Uterus (tissue), 4 donors: ENCODE data around the gene POU5F2. TPM values are rescaled to one million over a fixed set of nuclear protein-coding genes. Genes with fewer than 3 reads are reported as not detected.

Experiments
- DNase-seq, 2 donors: peaks; one replicate each; pipeline ENCODE4 v3.0.0-alpha.2; 2019 to 2020
- H3K27ac ChIP-seq, 2 donors: fragments of 200-600 bp; sonication (generic); 1 replicate in 1 of 2; 2 replicates in 1 of 2; pipeline ENCODE4 v1.5.1; 2016 to 2018
- H3K27me3 ChIP-seq, 2 donors: fragments of 200-600 bp; sonication (generic); one replicate each; pipeline ENCODE4 v1.5.1; 2018 to 2019; ENCODE audit warnings: control low read depth in 1 of 2
- H3K36me3 ChIP-seq, 2 donors: fragments of 200-600 bp; sonication (generic); one replicate each; pipeline ENCODE4 v1.5.1; 2019; ENCODE audit warnings: control low read depth in 1 of 2
- H3K4me1 ChIP-seq, 2 donors: fragments of 200-600 bp; sonication (generic); one replicate each; pipeline ENCODE4 v1.5.1; 2018 to 2019; ENCODE audit warnings: control low read depth in 1 of 2
- H3K4me3 ChIP-seq, 2 donors: fragments of 200-600 bp; sonication (generic); 1 replicate in 1 of 2; 2 replicates in 1 of 2; pipeline ENCODE4 v1.5.1; 2018 to 2019; ENCODE audit warnings: mild to moderate bottlenecking in 1 of 2
- H3K9me3 ChIP-seq, 2 donors: fragments of 200-600 bp; sonication (generic); one replicate each; pipeline ENCODE4 v1.5.1; 2019; ENCODE audit warnings: control low read depth in 1 of 2
- POLR2A ChIP-seq, 2 donors: fragments of 450-650 bp; IDR thresholded peaks; one replicate each; pipeline ENCODE4 v1.6.1; 2016; ENCODE audit warnings: antibody characterized with exemption in 2 of 2, mild to moderate bottlenecking in 1 of 2, moderate library complexity in 1 of 2
- intact Hi-C: fragments of 100-400 bp; cut with DNase I; formaldehyde crosslinking; loops from one replicate; pipeline ENCODE4 v1.15.1; 2023; ENCODE audit warnings: low total_unique reads
- total RNA-seq, 4 donors: library from RNA; depleted of rRNA in 3 of 4; stranded (reverse); fragments of >200 nt in 3 of 4; gene quantifications; one replicate each; pipeline versions ENCODE4 v1.1.0 to v1.2.4, GENCODE V29; 2014 to 2023
- TF ChIP-seq, protein P1 (sequence below), 4 experiments: fragments of 200-600 bp in 2 of 4; fragments of 450-650 bp in 2 of 4; sonication (generic) in 2 of 4; IDR thresholded peaks; one replicate each; pipeline ENCODE4 v1.5.1; 2016 to 2019; ENCODE audit warnings: antibody characterized with exemption in 4 of 4, mild to moderate bottlenecking in 2 of 4, moderate library complexity in 1 of 4
- donor health status: DM: yes; HTN: yes; CAD: no.

POU5F2 gene, protein sequence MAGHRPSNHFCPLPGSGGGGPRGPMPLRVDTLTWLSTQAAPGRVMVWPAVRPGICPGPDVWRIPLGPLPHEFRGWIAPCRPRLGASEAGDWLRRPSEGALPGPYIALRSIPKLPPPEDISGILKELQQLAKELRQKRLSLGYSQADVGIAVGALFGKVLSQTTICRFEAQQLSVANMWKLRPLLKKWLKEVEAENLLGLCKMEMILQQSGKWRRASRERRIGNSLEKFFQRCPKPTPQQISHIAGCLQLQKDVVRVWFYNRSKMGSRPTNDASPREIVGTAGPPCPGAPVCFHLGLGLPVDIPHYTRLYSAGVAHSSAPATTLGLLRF
- total RNA-seq: 1 to 10 TPM; 1.2 to 6.4 (median 2.6) TPM

DNA sequence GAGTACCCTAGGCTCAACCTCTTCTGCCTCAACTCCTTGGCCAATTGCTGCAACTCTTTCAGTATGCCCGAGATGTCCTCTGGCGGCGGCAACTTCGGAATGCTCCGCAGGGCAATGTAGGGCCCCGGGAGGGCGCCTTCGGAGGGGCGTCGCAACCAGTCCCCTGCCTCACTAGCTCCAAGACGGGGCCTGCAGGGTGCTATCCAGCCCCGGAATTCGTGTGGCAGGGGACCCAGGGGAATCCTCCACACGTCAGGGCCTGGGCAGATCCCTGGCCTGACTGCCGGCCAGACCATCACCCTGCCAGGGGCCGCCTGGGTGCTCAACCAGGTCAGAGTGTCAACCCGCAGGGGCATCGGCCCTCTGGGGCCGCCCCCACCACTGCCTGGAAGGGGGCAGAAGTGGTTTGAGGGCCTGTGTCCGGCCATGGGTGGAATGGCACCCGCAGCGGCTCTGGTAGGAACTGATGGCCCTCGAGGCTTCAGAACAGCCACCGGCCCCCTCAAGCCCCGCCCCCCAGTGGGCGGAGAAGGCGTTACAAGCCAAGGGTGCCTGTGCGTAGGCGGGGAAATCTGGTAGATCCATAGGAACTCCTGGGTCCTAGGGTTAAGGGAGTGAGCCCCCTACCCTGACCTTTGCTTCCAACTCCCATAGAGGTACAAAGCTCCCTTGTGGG is at the start of gene POU5F2:
Gene POU5F2 (minus strand): TSS at position 465 of the 676 bp plus-strand sequence. CDS start 37 bp downstream, at position 428.
- H3K27ac ChIP-seq: no peak within 1 kb of the TSS
- TF ChIP-seq, protein P1, sequence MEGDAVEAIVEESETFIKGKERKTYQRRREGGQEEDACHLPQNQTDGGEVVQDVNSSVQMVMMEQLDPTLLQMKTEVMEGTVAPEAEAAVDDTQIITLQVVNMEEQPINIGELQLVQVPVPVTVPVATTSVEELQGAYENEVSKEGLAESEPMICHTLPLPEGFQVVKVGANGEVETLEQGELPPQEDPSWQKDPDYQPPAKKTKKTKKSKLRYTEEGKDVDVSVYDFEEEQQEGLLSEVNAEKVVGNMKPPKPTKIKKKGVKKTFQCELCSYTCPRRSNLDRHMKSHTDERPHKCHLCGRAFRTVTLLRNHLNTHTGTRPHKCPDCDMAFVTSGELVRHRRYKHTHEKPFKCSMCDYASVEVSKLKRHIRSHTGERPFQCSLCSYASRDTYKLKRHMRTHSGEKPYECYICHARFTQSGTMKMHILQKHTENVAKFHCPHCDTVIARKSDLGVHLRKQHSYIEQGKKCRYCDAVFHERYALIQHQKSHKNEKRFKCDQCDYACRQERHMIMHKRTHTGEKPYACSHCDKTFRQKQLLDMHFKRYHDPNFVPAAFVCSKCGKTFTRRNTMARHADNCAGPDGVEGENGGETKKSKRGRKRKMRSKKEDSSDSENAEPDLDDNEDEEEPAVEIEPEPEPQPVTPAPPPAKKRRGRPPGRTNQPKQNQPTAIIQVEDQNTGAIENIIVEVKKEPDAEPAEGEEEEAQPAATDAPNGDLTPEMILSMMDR (IDR thresholded peaks at IDR 0.05): no peak
- no peak for TF ChIP-seq POLR2A (IDR thresholded peaks at IDR 0.05)
- no peaks in the 10 kb centered on the region for H3K27me3 ChIP-seq
- DNase-seq: no peak
- intact Hi-C loops: no loop called here
- H3K4me1 ChIP-seq: no peaks in the 10 kb centered on the region
- no peaks in the 10 kb centered on the region for H3K9me3 ChIP-seq
- H3K36me3 ChIP-seq: no peaks in the 10 kb centered on the region
- no peak within 1 kb of the TSS for H3K4me3 ChIP-seq

DNA sequence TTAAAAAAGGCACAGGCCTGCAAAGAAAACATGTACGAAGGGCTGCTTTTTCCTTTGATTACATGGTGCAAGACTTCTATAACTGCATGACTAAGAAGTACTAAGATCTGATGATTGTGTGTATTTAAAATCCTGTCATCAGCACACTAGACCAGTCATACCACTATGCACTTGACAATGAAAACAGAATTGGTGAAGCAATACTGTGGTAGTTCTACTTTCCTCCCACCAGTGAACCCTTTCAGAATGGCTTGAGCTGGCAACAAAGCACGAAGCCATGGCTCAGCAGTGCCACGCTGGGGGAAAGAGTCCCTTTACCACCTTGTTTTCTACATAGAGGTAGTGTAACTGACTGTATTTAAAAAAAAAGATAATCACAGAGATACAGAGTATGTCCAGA is 49.0 kb upstream of the POU5F2 start:
- H3K4me1 ChIP-seq: no peaks in the 10 kb centered on the region
- H3K9me3 ChIP-seq: no peaks in the 10 kb centered on the region
- TF ChIP-seq POLR2A (IDR thresholded peaks at IDR 0.05): no peak
- TF ChIP-seq, protein P1 (IDR thresholded peaks at IDR 0.05): no peak
- intact Hi-C loops: no loop called here
- DNase-seq: no peak
- H3K4me3 ChIP-seq: no peak overlapping the region
- H3K27me3 ChIP-seq: no peaks in the 10 kb centered on the region
- H3K36me3 ChIP-seq: no peaks in the 10 kb centered on the region
- no peak overlapping the region for H3K27ac ChIP-seq

DNA sequence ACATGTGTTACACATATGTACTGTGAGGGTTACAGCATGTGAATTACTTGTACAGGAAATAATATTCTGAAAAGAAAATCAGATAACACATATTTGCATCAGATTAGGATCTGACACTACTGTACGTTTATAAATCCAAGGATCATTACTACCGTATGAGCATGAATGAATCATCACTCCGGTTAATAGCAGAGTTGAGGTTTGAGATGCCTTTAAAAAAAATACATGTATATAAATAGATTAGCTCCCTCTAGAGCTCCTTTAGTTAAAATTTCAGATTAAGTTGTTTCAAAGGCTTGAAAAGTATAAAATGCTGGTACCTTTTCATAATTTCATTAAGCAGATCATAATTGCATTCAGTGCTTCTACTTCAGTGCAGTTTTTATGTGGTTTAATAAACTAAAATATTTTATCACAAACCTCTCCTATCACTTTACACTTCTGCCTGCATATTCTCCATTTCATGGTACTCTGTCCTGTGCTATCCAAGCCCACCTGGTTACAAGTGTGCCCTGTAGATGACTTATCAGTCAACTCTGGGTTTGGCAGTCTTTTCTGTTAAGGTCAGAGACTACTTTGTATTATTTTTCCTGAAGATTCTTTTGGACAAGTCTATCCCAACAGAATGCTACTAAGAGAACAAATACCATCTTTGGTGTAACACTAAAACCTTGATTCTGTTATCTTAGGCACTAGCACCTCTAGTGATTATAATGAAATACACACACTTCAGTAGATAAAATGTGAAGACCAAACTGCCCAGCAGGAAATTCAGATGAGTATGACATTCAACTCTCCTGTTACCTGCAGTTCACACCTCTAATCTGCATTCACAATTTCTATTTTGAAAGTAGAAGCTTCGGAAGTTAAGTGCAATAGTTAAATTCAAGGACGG is 48.0 kb upstream of the POU5F2 start:
- Histone ChIP-seq H3K27me3 (no peaks in the 10 kb centered on the region), H3K9me3 (no peaks in the 10 kb centered on the region), H3K36me3 (no peaks in the 10 kb centered on the region), H3K4me1 (no peaks in the 10 kb centered on the region), H3K27ac (no peak overlapping the region), H3K4me3 (no peak overlapping the region)
- TF ChIP-seq, protein P1 (IDR thresholded peaks at IDR 0.05): no peak
- TF ChIP-seq POLR2A (IDR thresholded peaks at IDR 0.05): no peak
- intact Hi-C loops: no loop called here
- no peak for DNase-seq

DNA sequence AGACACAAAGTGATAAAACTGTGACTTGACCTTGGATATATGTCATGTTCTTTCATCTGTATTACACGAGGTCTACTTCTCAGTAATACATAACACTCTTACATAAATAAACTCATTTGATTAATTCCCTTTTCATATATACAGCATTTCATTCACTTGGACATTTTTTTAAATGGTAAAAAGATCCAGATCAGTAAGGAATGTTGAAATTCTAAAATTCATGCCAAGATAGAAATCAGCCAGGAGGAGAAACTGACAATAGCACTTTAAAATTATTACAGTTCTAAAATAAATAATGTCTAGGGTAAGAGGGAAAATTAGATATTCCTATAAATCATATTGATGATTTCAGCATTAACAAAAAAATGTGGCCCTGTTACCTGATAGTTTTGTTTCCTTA is 46.2 kb upstream of the POU5F2 start:
- Histone ChIP-seq H3K36me3 (no peaks in the 10 kb centered on the region), H3K27ac (no peak overlapping the region), H3K27me3 (no peaks in the 10 kb centered on the region), H3K4me1 (no peaks in the 10 kb centered on the region), H3K4me3 (no peak overlapping the region), H3K9me3 (no peaks in the 10 kb centered on the region)
- intact Hi-C loops: no loop called here
- no peak for DNase-seq
- no peak for TF ChIP-seq POLR2A (IDR thresholded peaks at IDR 0.05)
- TF ChIP-seq, protein P1 (IDR thresholded peaks at IDR 0.05): no peak
